HG02943 (cell line): Measurements from ENCODE around the gene C1orf116.

Experiments used
- ATAC-seq: cut with Tn5 transposase; IDR thresholded peaks from one replicate; pipeline ENCODE4 v1.9.1; 2021; ENCODE audit warnings: mild to moderate bottlenecking, low read depth, moderate library complexity; ENCODE audit not compliant: unreplicated experiment

The C1orf116 gene

DNA sequence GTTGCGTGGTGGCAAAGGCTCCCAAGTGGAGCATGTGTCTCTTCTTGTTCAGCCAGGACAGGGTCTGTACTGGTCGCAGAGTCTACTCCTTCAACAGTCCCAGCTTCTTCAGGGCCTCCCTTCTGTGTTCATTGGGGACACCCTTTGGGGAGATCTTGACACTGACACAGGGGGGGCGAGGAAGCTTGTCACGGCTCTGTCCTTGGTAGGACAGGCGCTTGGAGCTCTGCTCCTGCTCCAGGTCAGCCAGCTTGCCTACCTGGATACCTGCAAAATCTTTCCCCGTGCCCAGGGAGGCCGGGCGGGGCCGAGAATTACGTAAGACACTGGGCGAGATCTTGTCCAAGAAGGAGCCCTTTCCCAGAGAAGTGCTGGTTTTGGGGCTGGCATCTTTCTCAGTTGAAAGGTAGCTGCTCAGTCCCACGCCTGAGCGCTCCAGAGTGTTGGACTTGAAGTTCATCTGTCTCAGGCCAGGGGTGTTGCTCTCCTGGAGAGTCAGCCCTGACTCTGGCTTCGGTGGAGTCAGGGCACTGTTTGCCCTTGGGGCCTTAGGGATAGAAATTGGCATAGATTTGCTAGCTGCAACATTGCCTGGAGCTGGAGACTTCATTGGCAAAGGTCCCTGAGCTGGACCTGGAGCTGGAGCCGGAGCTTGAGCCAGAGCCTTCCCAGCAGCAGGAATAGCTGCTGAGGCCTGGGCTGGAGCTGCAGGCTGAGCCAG lies 10.5 kb downstream of the C1orf116 start:
- no peak for ATAC-seq

DNA sequence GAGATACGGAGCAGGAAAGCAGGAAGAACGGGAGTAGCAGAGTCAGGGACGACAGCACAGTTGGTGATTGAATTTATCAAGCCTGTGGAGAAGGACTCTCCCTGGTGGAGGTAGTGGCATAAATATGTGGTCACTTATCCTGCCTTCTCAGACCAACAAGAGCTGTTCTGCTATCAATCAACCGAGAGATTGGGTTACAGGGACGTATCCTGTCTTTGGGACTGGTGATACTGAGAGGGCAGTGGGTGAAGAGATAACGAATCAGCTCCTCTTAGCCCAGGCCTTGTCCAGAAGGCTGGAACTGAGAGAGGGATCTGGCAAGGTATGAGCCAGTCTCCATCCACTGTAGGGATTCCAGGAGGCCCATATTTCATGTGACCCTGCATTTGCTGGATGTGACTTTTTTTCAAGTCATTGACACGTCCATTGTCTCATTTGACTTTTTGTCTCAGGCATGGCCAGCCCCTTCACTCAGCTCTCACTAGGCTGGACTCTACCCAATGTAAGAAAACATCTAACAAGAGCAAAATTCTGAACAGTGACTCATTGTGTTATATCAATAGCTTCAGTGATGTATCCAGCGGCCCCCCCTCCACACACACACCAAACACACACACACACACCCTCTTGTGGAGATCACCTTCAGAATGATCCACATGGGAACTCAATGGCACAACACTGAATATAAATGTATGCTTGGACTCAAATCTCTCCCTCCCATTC lies 11.3 kb downstream of the C1orf116 start:
- ATAC-seq, result no peak

DNA sequence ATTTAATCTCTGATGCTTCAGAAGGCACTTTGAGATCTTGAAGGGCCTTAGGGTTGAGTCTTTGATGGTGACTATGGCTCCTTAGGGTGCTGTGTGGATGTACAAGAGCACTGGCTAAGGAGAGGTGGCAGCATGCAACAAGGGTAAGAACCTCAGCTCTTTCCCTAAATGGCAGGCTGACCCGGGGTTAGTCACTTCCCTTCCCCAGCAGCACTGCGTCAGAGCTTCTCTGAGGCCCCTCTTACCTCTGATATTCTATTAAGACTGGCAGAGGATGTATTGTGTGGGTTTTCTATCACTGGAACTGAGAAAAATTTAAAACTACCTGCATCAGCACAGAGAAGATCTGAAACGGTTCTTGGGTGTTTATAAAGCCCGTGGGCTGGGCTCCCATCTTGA lies 11.8 kb downstream of the C1orf116 start:
- no peak for ATAC-seq

DNA sequence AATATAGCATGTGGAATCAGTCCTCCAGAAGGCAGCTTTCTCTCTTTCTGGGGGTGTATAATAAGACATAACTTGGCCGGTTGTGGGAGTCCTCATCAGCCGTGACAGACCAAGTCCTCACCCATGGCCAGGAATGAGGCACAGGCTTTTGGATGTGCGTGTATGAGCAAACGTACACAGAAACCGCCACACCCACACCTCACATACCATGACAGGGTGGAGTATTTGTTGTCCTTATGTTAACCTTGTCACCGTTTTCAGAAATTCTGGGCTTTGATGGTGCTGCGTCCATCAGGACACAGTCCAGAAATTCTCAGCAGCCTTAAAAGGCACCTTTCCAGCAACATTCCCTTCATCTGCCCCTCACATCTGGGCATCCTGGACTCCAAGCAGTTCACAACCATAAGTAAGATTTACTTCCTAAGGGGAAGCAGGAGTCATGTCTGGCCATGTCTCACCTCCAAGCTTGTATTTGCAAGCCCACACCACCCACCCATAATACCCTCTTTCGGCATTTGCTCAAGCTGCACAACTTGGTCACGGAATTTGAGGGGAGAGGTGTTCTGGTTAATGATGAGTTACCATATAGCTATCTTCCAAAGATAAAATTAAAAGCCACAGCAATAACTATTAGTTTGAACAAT lies 12.4 kb downstream of the C1orf116 start:
- ATAC-seq, result no peak

DNA sequence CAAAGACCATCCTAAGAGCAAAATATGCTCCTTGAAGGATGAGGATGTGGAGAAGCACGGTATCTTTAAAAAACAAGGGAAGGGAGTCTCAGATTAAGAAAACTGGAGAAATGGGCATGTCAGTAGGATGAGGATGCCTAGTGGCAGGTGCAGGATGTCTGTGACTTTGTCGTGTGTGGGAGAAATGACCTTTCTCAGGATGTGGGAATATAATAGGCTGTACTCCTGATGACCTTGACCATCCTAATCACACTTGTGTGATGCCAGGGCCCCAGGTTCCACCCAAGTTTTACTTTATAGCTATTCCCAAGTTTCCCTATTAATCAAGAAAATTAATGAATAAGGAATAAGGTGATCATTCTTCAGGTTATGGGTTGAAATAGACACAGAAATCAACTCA lies 12.9 kb downstream of the C1orf116 start:
- no peak for ATAC-seq

DNA sequence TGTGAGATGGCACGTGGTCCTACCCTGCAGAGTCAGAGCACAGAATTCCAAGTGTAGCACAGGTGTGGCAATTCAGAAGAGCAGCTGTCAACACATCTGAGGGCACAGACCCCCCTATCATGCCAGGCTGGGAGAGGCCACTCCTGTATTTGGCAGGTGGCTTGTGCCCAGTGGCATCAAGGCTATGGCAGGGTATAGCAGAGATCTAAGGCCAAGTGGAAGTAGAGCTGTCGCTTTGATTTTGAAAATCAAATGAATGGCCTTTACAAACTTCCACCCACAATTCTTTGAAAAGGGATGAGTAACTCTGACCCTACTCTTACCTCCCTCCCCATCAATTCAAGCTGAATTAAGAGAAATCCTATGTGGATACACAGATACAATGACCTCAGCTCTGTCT lies 13.4 kb downstream of the C1orf116 start:
- ATAC-seq, result no peak

DNA sequence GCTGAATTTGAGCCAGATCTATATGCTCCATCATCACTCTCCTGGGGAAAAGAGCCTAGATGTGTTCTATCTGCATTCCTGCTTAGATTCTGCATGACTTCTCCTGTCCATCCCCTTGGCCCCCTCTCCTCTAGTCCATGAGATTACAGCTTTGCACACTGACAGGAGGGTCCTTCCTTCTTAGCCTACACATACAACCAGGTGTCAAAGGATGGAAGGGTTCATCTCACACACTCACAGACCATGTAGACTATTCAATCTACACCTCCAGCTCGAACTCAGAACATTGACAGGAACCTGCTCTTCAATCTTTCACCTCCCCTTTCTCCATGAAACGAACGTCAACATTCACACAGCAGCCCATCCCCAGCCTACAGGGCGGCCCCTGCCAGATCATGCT lies 13.8 kb downstream of the C1orf116 start:
- ATAC-seq, result no peak

DNA sequence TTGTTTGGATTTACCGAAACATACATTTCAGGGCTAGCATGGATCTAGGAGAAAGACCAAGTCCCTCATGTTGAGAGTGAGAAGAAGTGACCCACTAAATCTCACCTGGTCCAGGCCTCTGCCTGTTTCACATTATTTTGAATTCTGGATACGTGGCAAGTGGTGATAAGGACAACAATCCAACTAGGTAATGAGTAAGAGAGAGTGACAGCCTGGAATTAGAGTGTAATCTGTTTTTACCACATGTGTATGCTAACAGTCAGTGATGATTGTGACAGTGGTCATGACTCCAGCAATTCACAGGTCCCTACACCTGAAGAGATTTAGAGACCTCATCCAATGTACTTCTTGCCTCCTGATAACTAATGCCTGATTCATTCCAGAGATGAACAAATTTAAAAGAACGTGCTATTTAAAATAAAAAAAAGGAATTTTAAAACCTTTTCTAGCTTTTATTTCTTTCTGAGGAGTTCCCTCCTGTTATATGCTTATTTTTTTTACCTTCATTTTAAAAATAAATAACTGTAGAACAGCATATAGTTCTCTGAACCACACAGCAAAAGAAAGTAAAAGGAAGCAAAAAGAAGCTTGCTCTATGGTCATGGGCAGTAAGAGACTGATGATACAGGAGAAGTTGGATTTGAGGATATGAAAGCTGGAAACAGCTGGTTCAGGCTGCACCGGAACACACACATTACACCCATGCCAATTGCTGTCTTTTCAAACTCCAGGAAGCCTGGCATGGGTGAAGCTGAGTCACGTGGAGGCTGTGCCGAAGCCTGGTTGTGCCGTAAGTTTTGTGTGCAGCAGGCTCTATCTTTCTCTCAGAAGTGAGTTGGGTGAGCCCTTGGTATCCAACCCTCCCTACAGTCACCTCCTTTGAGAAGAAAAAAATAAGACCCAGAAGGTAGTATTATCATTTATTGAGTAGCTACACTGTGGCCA lies 14.7 kb downstream of the C1orf116 start:
- no peak for ATAC-seq

DNA sequence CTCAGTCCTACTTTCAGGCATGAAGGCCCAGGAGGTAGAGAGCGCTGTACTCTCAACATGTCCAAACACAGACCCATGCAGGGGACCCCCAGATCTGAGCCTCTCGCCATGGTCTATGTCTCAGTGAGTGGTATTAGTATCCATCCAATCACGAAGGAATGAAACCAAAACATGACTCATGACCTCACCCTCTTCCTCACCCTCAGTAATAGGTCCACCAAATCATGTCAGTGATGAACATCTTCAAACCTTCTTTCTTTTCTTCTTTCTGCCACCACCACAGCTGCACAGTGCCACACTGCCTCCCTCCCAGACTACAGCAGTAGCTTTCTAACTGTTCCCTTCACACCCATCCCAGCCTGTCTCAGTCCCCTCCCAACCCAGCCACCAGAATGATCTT lies 16.8 kb downstream of the C1orf116 start:
- ATAC-seq, result no peak

DNA sequence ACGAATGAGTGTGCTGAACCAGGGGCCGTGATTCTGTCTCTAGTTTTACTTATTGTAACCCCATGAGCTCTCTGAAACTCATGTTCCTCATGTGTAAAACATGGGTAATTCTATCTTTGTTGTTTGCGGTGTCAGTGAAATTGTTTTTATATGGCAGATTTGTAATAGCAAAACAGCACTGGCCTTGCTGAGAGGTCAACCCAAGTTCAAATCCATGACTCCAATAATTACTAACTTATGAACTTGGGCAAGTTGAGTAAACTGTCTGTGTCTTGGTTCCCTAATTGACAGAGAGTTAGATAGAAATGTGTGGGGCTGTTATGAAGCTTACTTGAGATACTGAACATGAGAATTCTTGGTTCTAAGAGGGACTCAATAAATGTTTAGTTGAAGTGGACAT lies 17.8 kb downstream of the C1orf116 start:
- ATAC-seq, result no peak

DNA sequence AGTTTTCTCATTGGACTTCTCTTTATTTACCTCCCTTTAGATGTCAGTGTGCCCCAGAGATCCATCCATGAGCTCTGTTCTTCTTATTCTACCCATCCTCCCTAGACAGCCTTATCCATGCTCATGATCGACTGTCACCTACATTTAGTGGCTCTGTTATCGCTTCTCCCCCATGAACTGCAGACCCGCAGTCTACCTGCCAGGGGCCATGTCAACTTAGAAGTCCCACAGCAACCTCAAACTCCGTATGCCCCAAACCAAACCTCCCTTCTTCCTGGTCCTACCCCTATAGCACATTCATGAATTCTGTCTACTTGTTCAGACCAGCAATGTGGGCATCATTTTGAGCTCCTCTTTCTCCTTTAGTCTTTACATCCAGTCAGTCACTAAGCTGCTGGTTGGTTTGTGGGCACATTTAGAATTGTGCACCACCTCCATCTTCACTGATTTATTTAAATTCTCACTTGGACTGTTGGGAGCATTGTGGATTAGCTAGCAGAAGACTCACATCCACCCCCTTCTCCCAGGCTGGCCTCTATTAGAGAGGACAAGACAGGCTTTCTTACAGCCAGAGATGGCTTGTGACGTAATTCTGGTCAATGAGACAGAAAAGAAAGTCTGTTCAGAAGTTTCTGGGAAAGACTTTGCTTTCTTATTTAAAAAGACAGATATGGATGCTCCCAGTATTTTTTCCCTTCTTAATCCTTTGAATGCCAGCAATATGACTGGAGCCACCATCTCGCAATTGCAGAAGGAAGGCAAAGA lies 19.1 kb downstream of the C1orf116 start:
- no peak for ATAC-seq

DNA sequence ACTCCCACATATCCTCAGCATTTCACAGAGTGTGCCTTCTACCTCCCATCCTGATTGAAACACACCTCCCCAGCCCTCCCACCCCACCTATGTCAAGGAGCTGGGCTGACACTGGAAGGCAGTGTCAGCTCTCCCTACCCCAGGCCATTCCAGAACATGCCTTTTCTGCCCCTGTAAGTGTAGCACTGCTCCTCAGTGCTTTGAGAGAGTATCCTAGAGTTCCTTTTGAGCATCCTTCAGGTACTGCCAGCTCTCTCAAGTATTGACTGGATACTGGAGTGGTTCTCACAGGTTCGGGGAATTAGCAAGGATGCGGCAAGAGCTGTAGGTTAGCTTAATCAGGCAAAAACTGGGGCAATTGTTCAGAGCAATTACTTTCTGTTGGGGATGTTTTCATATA lies 21.8 kb downstream of the C1orf116 start:
- no peak for ATAC-seq

DNA sequence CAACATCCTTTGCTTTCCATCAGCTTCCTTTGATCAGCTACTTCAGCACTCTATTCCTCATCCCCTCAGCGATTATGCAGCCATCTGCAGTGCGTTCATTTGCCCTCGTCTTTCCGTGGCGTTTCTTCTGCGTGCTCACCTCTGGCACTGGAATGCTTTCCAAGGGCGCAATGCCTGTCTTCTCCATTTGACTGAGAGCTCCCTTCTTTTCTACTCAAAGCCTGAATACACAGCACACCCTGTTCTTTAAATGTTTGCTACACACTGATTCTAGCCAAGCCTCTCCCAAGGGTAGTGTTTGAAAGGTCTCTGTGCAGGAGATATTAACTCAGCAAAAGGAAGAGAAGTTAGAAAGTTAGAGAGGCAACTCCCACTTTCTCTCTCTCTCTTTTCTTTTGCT lies 22.6 kb downstream of the C1orf116 start:
- ATAC-seq, result no peak

DNA sequence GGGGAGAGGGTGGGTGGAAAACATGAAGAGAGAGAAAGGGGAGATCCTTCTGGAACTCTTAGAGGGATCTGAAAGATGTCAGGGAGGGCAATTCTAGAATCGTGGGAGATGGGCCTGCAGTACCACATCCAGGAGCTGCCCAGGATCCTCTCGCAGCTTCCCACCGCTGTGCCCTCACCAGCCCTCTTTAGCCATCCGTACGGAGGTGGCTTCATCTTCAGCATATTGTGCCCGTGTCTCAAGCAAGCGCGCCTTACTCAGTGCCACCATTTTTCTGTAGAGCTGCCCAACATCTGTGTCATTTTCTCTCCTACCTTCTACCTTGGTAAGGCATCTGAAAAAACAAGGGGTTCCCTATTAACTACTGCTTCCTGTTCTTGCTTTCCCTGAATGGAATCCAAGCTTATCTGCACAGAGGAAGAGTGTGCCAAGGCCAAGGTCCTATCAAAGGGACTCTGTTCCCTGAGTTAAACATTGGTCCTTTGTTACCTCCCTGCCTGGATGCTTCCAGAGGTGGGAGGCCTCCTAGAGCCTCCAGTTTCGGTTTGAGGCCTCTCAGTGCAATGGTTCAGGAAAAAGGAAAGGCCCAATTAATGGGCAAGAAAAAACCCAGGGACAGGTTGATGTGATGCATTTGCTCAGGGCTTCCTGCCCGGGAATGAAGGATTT lies 23.2 kb downstream of the C1orf116 start:
- no peak for ATAC-seq

DNA sequence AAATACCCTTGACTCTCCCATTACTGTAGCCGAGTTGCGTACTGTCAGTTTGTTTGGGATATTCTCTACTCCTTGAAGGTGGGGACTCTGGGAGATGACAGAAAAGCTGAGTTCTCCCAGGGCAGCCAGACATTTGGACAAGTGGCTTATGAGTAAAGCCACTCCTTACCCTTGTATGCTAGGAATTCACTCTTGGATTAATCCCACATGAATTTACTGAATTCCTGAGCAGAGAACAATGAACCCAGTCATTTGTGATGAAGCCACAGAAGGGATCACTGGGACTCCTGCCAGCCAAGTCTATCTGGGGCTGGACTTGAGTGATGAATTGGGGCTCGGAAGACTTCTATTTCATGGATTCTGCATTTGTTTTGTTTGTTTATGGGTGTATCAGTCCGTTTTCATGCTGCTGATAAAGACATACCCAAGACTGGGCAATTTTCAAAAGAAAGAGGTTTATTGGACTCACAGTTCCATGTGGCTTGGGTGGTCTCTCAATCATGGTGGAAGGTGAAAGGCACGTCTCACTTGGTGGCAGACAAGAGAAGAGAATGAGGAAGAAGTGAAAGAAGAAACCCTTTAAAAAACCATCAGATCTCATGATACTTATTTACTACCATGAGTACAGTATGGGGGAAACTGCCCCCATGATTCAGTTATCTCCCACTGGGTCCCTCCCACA lies 25.1 kb downstream of the C1orf116 start:
- no peak for ATAC-seq

DNA sequence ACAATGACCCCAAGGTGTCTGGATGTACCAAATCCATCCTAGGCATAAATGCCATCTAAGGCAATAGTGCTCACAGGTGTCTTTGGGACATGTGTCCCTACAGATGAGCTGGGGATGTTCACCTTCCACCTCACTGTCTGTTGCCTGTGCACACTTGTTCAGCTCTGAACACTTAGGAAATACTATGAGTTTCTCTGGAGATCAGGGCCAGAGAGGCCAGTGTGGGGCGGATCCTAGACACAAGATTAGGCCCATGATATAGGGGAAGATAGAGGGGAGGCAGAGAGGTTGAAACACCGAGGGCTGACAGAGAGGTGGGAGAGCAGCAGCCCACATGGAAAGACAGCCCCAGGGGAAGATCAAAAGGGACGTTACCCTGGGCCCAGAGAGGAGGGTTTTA lies 25.6 kb downstream of the C1orf116 start:
- ATAC-seq, result no peak

DNA sequence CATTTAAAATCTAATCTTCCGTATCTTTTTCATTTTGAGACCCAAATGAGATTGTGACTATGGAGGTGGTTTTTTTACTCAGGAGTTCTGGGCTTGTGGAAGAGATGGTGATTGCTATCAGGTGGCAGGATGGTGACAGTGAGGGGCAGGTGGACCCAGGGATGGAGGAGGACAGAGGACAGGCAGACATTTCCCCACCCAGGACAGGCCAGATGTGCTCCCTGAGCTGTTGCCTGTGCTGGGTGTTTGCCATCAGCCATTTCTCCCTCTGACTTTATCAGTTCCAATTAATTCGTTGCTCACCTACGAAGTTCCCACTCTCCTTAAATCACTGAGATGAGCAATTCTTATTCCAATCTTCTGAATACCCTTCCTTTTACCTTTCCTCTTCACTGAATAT lies 26.5 kb downstream of the C1orf116 start:
- no peak for ATAC-seq

DNA sequence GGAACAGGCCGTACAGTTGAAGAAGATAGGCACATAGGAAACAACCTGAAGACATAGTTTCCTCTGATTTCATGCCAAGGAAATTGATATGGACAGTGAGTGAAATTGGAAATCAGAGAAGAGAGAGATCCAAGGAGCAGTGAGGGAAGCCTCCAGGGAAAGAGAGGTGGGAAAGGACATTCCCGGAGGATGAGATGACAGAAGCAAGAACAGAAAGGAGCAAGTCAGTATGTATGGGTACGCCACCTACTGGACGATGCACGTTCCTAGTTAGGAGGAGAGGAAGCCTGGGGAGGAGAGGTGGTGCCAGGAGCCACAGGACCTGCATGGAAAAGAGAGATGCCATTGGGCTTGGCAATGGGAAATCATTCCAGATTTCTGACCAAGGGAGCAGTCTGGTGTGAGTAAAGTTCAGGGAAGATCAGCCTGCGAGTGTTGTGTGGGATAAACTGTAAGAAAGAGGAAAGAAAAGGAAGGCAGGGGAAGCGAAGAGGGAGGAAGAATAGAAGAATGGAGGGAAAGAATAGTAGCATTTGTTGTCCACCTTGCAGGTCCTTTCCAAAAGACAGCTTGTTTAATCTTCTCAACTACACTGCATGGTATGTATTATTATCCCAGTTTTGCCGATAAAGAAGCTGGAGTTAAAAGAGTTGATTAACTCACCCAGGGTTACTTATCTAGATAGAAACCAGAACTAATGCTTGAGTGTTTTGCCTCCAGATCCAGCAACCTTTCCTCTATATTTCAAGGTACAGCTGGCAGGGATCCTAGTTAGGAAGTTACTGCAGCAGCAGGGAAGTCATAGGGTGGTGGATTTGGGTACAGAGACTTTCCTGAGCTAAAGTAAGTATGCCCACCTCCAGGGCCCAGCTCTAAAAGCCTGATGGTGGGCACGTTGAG lies 27.4 kb downstream of the C1orf116 start:
- ATAC-seq, result no peak
